HepG2 (cell line): ENCODE measurements around the gene NYNRIN. TPM values are rescaled to one million over a fixed set of nuclear protein-coding genes. Genes with fewer than 3 reads are reported as not detected.

ENCODE experiments used
- GABPB1 ChIP-seq: IDR thresholded peaks from 2 replicates; pipeline ENCODE4 v1.6.1; 2016; ENCODE audit warnings: mild to moderate bottlenecking, missing genetic modification reagents, moderate library complexity, missing compliant biosample characterization
- JDP2 ChIP-seq: sonication (generic); formaldehyde crosslinking; IDR thresholded peaks from 2 replicates; pipeline ENCODE4 v1.8.1; 2022; ENCODE audit warnings: missing genetic modification reagents, borderline replicate concordance
- NR2F6 ChIP-seq, 2 experiments: IDR thresholded peaks; 2 replicates each; pipeline ENCODE4 v1.6.1; 2016; ENCODE audit warnings: antibody characterized with exemption in 1 of 2, mild to moderate bottlenecking in 1 of 2
- PPARG ChIP-seq: conservative IDR thresholded peaks from 2 replicates; pipeline ENCODE4 v1.6.1; 2016; ENCODE audit warnings: missing biosample characterization, missing genetic modification reagents
- ZBTB42 ChIP-seq: sonication (generic); formaldehyde crosslinking; IDR thresholded peaks from 2 replicates; pipeline ENCODE4 v1.5.0; 2020; ENCODE audit warnings: mild to moderate bottlenecking, missing genetic modification reagents
- ZNF12 ChIP-seq: sonication (generic); formaldehyde crosslinking; IDR thresholded peaks from 2 replicates; pipeline ENCODE4 v1.5.0; 2020; ENCODE audit warnings: missing genetic modification reagents
- ZNF24 ChIP-seq: fragments of 450-650 bp; IDR thresholded peaks from 2 replicates; pipeline ENCODE4 v1.6.1; 2017; ENCODE audit warnings: antibody characterized with exemption, mild to moderate bottlenecking
- ZNF256 ChIP-seq: sonication (generic); formaldehyde crosslinking; conservative IDR thresholded peaks from 2 replicates; pipeline ENCODE4 v1.4.0; 2020; ENCODE audit warnings: missing genetic modification reagents
- ZNF761 ChIP-seq: sonication (generic); formaldehyde crosslinking; conservative IDR thresholded peaks from 2 replicates; pipeline ENCODE4 v1.4.0; 2020; ENCODE audit warnings: mild to moderate bottlenecking, missing genetic modification reagents
- ZNF768 ChIP-seq: sonication (generic); formaldehyde crosslinking; IDR thresholded peaks from 2 replicates; pipeline ENCODE4 v1.4.0; 2020; ENCODE audit warnings: missing genetic modification reagents
- ZNF772 ChIP-seq: sonication (generic); formaldehyde crosslinking; IDR thresholded peaks from 2 replicates; pipeline ENCODE4 v1.5.0; 2020; ENCODE audit warnings: mild to moderate bottlenecking, missing genetic modification reagents
- ZSCAN29 ChIP-seq: sonication (generic); formaldehyde crosslinking; conservative IDR thresholded peaks from 2 replicates; pipeline ENCODE4 v1.4.0; 2020; ENCODE audit warnings: mild to moderate bottlenecking, missing genetic modification reagents
- polyA plus RNA-seq, 8 experiments: library from polyadenylated mRNA; depleted of rRNA in 3 of 8; stranded (reverse) in 7 of 8; unstranded in 1 of 8; fragments of >200 nt; fragmentation: Illumina TruSeq in 4 of 8; extraction: Trizol in 4 of 8; gene quantifications; 2 replicates each; pipeline versions ENCODE4 v1.2.1 to v1.2.3, GENCODE V29; 2011 to 2016; ENCODE audit warnings: low read depth in 4 of 8, missing spikeins in 1 of 8, mixed read lengths in 1 of 8; ENCODE audit not compliant: insufficient read depth in 1 of 8
- total RNA-seq, 5 experiments: library from RNA; depleted of rRNA; stranded (reverse); fragments of >200 nt; fragmentation: Illumina TruSeq; extraction: Trizol; gene quantifications; 2 replicates each; pipeline ENCODE4 v1.2.3, GENCODE V29; 2016; ENCODE audit warnings: low read depth in 1 of 5
- TF ChIP-seq, protein P1 (sequence below): sonication (generic); formaldehyde crosslinking; IDR thresholded peaks from 2 replicates; pipeline ENCODE4 v1.5.0; 2020; ENCODE audit warnings: missing genetic modification reagents
- TF ChIP-seq, protein P2 (sequence below): sonication (generic); formaldehyde crosslinking; IDR thresholded peaks from 2 replicates; pipeline ENCODE4 v1.8.0; 2023; ENCODE audit warnings: mild to moderate bottlenecking, missing genetic modification reagents
- TF ChIP-seq, protein P3 (sequence below): sonication (generic); formaldehyde crosslinking; IDR thresholded peaks from 2 replicates; pipeline ENCODE4 v1.4.0; 2020; ENCODE audit warnings: missing genetic modification reagents
- TF ChIP-seq, protein P4 (sequence below): sonication (generic); formaldehyde crosslinking; conservative IDR thresholded peaks from 2 replicates; pipeline ENCODE4 v1.8.0; 2022; ENCODE audit warnings: low read depth, missing genetic modification reagents
- TF ChIP-seq, protein P5 (sequence below): sonication (generic); formaldehyde crosslinking; IDR thresholded peaks from 2 replicates; pipeline ENCODE4 v1.5.0; 2020; ENCODE audit warnings: mild to moderate bottlenecking, missing genetic modification reagents, moderate library complexity
- TF ChIP-seq, protein P6 (sequence below): sonication (generic); formaldehyde crosslinking; IDR thresholded peaks from 2 replicates; pipeline ENCODE4 v1.5.1; 2020; ENCODE audit warnings: mild to moderate bottlenecking, missing genetic modification reagents

NYNRIN gene
- total and polyA plus RNA-seq, 2 of the 13 experiments (the other 11 are each of a cell fraction or from before 2014, with no cell fraction given): 0.63 to 1.1 TPM

DNA sequence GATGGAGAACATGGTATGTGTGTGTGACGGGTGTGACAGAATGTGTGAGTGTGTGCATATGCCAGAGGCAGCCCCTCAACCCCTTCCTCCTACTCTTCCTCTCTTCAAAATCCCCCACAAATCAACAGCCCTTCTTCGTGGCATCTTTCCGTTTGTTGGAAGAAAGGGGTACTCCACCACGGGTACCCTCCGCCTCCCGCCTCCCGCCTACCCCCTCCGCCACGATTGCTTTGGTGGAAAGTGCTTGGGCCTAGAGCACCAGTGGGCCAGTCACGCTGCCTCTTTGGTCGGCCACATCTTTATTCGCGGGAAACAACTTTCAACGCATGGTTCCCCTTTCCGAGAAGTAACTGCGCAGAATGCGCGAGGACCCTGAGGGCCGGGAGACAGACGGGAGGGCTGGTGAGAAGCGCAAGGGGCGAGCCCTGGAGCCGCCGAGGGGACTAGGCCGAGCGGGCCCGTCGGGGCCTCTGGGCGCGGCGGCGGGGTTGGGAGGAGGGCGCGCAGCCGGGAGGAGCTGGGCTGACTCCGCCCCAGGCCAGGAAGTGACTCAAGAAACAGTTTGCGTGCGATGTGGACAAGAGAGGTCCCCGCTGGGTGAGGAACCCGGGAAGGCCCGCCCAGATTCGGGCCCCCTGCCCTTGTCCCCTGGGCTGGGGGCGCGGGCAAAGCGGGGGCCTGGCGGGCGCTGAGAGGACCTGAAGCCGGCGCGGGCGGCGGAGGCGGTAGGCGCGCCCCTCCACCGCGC is 30.8 kb downstream of the NYNRIN start, which contains the start of the genes CBLN3 and KHNYN (continued):
- peak; percentile 61; the same call in 1 of the 2 replicates for TF ChIP-seq ZSCAN29 (CRISPR knock-in tag)
- peak; percentile 93; the same call in 1 of the 2 replicates for TF ChIP-seq ZNF772 (CRISPR knock-in tag)
- TF ChIP-seq, protein P1, sequence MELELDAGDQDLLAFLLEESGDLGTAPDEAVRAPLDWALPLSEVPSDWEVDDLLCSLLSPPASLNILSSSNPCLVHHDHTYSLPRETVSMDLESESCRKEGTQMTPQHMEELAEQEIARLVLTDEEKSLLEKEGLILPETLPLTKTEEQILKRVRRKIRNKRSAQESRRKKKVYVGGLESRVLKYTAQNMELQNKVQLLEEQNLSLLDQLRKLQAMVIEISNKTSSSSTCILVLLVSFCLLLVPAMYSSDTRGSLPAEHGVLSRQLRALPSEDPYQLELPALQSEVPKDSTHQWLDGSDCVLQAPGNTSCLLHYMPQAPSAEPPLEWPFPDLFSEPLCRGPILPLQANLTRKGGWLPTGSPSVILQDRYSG (CRISPR knock-in tag): no peak
- no peak for TF ChIP-seq NR2F6 (IDR thresholded peaks at IDR 0.05)
- TF ChIP-seq NR2F6 (CRISPR knock-in tag; IDR thresholded peaks at IDR 0.05): peak; percentile 61; the same call in 1 of the 2 replicates
- peak; percentile 71 for TF ChIP-seq PPARG (CRISPR knock-in tag)
- peak; percentile 82 for TF ChIP-seq ZNF12 (CRISPR knock-in tag)
- TF ChIP-seq, protein P2, sequence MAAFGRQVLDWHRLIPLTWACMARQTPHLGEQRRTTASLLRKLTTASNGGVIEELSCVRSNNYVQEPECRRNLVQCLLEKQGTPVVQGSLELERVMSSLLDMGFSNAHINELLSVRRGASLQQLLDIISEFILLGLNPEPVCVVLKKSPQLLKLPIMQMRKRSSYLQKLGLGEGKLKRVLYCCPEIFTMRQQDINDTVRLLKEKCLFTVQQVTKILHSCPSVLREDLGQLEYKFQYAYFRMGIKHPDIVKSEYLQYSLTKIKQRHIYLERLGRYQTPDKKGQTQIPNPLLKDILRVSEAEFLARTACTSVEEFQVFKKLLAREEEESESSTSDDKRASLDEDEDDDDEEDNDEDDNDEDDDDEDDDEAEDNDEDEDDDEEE (CRISPR knock-in tag): no peak
- TF ChIP-seq JDP2 (CRISPR knock-in tag): no peak
- TF ChIP-seq, protein P3, sequence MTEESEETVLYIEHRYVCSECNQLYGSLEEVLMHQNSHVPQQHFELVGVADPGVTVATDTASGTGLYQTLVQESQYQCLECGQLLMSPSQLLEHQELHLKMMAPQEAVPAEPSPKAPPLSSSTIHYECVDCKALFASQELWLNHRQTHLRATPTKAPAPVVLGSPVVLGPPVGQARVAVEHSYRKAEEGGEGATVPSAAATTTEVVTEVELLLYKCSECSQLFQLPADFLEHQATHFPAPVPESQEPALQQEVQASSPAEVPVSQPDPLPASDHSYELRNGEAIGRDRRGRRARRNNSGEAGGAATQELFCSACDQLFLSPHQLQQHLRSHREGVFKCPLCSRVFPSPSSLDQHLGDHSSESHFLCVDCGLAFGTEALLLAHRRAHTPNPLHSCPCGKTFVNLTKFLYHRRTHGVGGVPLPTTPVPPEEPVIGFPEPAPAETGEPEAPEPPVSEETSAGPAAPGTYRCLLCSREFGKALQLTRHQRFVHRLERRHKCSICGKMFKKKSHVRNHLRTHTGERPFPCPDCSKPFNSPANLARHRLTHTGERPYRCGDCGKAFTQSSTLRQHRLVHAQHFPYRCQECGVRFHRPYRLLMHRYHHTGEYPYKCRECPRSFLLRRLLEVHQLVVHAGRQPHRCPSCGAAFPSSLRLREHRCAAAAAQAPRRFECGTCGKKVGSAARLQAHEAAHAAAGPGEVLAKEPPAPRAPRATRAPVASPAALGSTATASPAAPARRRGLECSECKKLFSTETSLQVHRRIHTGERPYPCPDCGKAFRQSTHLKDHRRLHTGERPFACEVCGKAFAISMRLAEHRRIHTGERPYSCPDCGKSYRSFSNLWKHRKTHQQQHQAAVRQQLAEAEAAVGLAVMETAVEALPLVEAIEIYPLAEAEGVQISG: peak; percentile 82
- TF ChIP-seq GABPB1 (CRISPR knock-in tag): peak; percentile 93
- TF ChIP-seq, protein P4, sequence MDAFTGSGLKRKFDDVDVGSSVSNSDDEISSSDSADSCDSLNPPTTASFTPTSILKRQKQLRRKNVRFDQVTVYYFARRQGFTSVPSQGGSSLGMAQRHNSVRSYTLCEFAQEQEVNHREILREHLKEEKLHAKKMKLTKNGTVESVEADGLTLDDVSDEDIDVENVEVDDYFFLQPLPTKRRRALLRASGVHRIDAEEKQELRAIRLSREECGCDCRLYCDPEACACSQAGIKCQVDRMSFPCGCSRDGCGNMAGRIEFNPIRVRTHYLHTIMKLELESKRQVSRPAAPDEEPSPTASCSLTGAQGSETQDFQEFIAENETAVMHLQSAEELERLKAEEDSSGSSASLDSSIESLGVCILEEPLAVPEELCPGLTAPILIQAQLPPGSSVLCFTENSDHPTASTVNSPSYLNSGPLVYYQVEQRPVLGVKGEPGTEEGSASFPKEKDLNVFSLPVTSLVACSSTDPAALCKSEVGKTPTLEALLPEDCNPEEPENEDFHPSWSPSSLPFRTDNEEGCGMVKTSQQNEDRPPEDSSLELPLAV (CRISPR knock-in tag): no peak
- TF ChIP-seq, protein P5, sequence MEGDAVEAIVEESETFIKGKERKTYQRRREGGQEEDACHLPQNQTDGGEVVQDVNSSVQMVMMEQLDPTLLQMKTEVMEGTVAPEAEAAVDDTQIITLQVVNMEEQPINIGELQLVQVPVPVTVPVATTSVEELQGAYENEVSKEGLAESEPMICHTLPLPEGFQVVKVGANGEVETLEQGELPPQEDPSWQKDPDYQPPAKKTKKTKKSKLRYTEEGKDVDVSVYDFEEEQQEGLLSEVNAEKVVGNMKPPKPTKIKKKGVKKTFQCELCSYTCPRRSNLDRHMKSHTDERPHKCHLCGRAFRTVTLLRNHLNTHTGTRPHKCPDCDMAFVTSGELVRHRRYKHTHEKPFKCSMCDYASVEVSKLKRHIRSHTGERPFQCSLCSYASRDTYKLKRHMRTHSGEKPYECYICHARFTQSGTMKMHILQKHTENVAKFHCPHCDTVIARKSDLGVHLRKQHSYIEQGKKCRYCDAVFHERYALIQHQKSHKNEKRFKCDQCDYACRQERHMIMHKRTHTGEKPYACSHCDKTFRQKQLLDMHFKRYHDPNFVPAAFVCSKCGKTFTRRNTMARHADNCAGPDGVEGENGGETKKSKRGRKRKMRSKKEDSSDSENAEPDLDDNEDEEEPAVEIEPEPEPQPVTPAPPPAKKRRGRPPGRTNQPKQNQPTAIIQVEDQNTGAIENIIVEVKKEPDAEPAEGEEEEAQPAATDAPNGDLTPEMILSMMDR (CRISPR knock-in tag): peak; percentile 23
- no peak for TF ChIP-seq ZNF24
- no peak; the same call in 1 of the 2 replicates for TF ChIP-seq ZNF761 (CRISPR knock-in tag)
- TF ChIP-seq ZBTB42: peak; percentile 48; the same call in 1 of the 2 replicates
- TF ChIP-seq, protein P6, sequence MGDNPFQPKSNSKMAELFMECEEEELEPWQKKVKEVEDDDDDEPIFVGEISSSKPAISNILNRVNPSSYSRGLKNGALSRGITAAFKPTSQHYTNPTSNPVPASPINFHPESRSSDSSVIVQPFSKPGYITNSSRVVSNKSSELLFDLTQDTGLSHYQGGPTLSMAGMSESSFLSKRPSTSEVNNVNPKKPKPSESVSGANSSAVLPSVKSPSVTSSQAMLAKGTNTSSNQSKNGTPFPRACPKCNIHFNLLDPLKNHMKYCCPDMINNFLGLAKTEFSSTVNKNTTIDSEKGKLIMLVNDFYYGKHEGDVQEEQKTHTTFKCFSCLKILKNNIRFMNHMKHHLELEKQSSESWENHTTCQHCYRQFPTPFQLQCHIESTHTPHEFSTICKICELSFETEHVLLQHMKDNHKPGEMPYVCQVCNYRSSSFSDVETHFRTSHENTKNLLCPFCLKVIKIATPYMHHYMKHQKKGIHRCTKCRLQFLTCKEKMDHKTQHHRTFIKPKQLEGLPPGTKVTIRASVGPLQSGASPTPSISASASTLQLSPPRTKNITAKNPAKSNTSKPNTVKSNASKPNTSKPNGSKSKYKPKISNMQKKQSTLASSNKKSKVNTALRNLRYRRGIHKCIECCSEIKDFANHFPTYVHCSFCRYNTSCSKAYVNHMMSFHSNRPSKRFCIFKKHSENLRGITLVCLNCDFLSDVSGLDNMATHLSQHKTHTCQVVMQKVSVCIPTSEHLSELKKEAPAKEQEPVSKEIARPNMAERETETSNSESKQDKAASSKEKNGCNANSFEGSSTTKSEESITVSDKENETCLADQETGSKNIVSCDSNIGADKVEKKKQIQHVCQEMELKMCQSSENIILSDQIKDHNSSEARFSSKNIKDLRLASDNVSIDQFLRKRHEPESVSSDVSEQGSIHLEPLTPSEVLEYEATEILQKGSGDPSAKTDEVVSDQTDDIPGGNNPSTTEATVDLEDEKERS (CRISPR knock-in tag): peak; percentile 88
- no peak for TF ChIP-seq ZNF256 (CRISPR knock-in tag)
- peak; percentile 79 for TF ChIP-seq ZNF768 (CRISPR knock-in tag)
